ENCODE data around the gene ITPKB. TPM values are rescaled to one million over a fixed set of nuclear protein-coding genes. Genes with fewer than 3 reads are reported as not detected.

ITPKB gene
- total RNA-seq, 2 donors from 2014 or later = 13.0 to 21.1 TPM

DNA sequence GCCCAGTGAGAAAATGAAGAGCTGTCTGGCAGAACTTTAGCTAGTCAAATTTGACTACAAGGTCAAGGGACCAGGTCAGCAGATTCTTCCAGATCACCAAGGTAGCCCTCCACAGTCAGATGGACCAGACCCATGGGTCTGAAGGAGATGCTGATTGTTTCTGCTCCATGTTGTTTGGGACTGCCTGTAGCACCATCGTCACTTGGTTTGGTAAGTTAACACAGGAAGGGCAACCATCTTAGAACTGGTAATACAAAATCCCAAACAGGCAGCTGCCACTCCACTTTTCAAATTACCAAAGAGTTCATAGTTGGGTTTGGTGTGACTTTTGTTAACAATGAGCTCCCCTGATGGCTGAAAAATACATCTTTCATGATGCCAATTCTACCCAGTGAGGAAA is 9.0 kb downstream of the ITPKB start:
- TF ChIP-seq, protein P1, sequence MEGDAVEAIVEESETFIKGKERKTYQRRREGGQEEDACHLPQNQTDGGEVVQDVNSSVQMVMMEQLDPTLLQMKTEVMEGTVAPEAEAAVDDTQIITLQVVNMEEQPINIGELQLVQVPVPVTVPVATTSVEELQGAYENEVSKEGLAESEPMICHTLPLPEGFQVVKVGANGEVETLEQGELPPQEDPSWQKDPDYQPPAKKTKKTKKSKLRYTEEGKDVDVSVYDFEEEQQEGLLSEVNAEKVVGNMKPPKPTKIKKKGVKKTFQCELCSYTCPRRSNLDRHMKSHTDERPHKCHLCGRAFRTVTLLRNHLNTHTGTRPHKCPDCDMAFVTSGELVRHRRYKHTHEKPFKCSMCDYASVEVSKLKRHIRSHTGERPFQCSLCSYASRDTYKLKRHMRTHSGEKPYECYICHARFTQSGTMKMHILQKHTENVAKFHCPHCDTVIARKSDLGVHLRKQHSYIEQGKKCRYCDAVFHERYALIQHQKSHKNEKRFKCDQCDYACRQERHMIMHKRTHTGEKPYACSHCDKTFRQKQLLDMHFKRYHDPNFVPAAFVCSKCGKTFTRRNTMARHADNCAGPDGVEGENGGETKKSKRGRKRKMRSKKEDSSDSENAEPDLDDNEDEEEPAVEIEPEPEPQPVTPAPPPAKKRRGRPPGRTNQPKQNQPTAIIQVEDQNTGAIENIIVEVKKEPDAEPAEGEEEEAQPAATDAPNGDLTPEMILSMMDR (IDR thresholded peaks at IDR 0.05) = no peak
- no peak for TF ChIP-seq POLR2A (IDR thresholded peaks at IDR 0.05)
- Histone ChIP-seq H3K36me3 (replicated peaks in 1 of 2; ENCODE audit: insufficient read depth in 1 of 2, low read depth in 2 of 2) (no peaks in the 10 kb centered on the region), H3K4me3 (no peak overlapping the region), H3K27me3 (no peaks in the 10 kb centered on the region), H3K4me1 (peaks cover 35% of the 10 kb centered on the region), H3K27ac (no peak overlapping the region), H3K9me3 (no peaks in the 10 kb centered on the region)
- 83 to 100% methylated on average over 1 of the region's 1 CpG for WGBS, 2 donors
- intact Hi-C loops (cut with DNase I) = no loop called here
- ATAC-seq (no peak), DNase-seq (no peak)

DNA sequence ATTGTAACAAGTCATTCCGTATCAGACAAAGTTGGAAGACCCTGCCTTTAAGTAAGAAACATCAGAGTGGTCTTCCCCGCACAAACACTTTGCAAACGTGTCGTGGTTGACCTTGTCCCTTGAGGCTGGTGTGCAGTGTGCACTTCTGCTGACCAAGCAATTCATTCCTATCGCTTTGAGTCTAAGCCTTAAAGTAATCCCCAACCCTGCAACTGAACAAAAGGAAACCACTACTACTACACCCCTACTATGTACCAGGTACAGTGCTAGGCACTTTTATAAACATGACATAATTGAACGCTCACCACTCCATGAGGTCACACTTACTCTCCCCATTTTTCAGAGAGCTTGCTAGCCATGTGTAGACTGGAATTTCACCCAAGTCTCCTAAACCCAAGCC is 10.6 kb downstream of the ITPKB start:
- Histone ChIP-seq H3K4me1 (peaks cover 32% of the 10 kb centered on the region), H3K27me3 (no peaks in the 10 kb centered on the region), H3K36me3 (replicated peaks in 1 of 2; ENCODE audit: insufficient read depth in 1 of 2, low read depth in 2 of 2) (no peaks in the 10 kb centered on the region), H3K27ac (no peak overlapping the region), H3K4me3 (no peak overlapping the region), H3K9me3 (no peaks in the 10 kb centered on the region)
- no peak for TF ChIP-seq POLR2A (IDR thresholded peaks at IDR 0.05)
- TF ChIP-seq, protein P1 (IDR thresholded peaks at IDR 0.05) = no peak
- intact Hi-C loops (cut with DNase I) = no loop called here
- DNase-seq (no peak), ATAC-seq (no peak)
- 85 to 89% methylated on average over 6 of the region's 6 CpGs for WGBS, 2 donors

DNA sequence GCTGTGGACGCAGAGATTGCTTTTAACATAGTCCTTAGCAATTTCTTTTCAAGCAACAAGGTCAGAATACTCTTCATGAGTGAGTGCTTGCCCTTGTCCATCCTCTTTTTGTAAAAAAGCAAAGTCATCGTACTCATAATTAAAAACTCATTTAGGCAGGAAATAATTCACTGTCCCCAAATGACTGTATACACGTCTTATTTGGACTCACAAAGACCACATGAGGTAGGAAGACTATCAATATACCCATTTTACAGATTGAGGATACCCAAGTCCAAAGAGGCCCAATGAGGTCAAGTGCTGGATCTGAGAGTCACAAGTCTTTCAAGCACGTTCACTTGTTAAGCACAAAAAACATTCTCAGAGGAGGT is 13.2 kb downstream of the ITPKB start:
- H3K4me3 ChIP-seq = no peak overlapping the region
- WGBS, 2 donors = 79 to 89% methylated on average over 4 of the region's 4 CpGs
- intact Hi-C loops (cut with DNase I) = no loop called here
- peaks cover 27% of the 10 kb centered on the region for H3K4me1 ChIP-seq
- H3K27ac ChIP-seq = no peak overlapping the region
- H3K27me3 ChIP-seq = no peaks in the 10 kb centered on the region
- H3K9me3 ChIP-seq = no peaks in the 10 kb centered on the region
- ATAC-seq (no peak), DNase-seq (no peak)
- TF ChIP-seq, protein P1 (IDR thresholded peaks at IDR 0.05) = no peak
- no peak for TF ChIP-seq POLR2A (IDR thresholded peaks at IDR 0.05)
- H3K36me3 ChIP-seq (replicated peaks in 1 of 2; ENCODE audit: insufficient read depth in 1 of 2, low read depth in 2 of 2) = no peaks in the 10 kb centered on the region

DNA sequence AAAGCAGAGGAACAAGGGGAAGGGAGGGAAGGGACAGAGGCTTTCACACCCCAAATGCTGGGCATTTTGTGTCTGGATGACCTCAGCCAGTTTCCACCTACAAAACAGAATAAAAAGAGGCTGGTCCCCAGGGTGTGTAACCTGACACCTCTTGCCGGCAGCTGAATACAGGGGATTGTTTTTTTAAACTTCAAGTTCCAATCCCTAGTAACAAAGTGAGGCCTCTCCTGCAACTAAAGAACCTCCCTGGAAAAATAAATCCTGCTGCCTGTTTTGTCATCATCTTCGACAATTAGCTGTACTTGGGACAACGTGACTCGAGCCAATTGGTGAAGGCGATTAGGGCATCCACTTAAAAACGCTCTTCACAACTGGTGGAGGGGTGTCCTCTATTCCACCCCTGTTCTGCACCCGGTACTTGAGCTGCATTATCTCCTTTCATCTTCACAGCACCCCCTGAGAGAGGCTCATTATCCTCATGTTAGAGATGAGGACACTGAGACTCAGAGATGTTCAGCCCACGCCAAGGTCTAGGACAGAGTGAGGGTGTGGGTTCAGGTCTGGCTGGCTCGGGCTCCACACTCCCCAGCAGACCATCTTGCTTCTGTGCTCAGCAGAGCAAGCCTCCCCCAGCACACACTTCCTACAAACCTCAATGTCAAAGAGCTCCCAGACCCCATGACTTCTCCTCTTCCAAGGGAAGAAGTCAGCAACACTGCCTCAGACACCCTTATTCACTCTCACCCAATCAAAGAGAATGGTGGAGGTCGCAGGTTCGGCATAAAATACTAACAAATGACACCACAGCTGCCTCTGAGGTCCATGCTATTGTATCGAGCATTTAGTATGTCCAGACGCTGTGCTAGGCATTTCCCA is 15.2 kb downstream of the ITPKB start:
- peak overlapping the region; percentile 3 to 37 (median 28) for H3K27ac ChIP-seq
- 53 to 59% methylated on average over 12 to 13 of the region's 13 CpGs for WGBS, 2 donors
- ATAC-seq (peak; percentile 75), DNase-seq (peak in 2 of 4 donors; percentile 31 to 40)
- H3K4me1 ChIP-seq = peaks cover 30% of the 10 kb centered on the region
- TF ChIP-seq POLR2A (IDR thresholded peaks at IDR 0.05) = no peak
- TF ChIP-seq, protein P1 (IDR thresholded peaks at IDR 0.05) = no peak
- no peaks in the 10 kb centered on the region for H3K9me3 ChIP-seq
- H3K27me3 ChIP-seq = no peaks in the 10 kb centered on the region
- intact Hi-C loops (cut with DNase I) = no loop called here
- H3K4me3 ChIP-seq = no peak overlapping the region
- H3K36me3 ChIP-seq (replicated peaks in 1 of 2; ENCODE audit: insufficient read depth in 1 of 2, low read depth in 2 of 2) = no peaks in the 10 kb centered on the region
